ENCODE data around the gene CDNF. TPM values are rescaled to one million over a fixed set of nuclear protein-coding genes. Genes with fewer than 3 reads are reported as not detected.
A peak's percentile ranks its signal among the peaks of the same experiment; 100 is the strongest.
"Not testable (repeated sequence)": the region's sequence is repeated elsewhere in the genome, so short reads cannot be mapped to it uniquely, and the experiment has no call there.

The CDNF gene
- total and polyA plus RNA-seq, 8 donors: 1.3 to 6.5 (median 4.1) TPM

- FAIRE-seq: no peak
- ATAC-seq: no peak
- no peak for TF ChIP-seq CTCF (IDR thresholded peaks at IDR 0.05)
These were observed 35.4 kb upstream of the CDNF start for GRCh38 chr10:14873090-14873760.

GRCh38 chr10:14864871-14865270, 27.0 kb upstream of the CDNF start:
- FAIRE-seq; intact Hi-C loops (cut with DNase I): not testable (repeated sequence)
- 98% methylated on average over 3 of the region's 3 CpGs for whole genome bisulfite sequencing, 2 donors

More at GRCh38 chr10:14873090-14873760, 35.4 kb upstream of the CDNF start:
- no peaks in the 10 kb centered on the region for H3K9me3 ChIP-seq
- no peaks in the 10 kb centered on the region for H3K4me1 ChIP-seq
- 77 to 89% methylated on average over 2 of the region's 2 CpGs for WGBS, 2 donors
- H3K27me3 ChIP-seq: no peaks in the 10 kb centered on the region
- H3K36me3 ChIP-seq: peaks cover 0 to 8% (median 0%) of the 10 kb centered on the region in 3 donors
- no peak overlapping the region for H3K4me3 ChIP-seq
- intact Hi-C loops (cut with DNase I): no loop called here
- no peak for DNase-seq
- no peak overlapping the region for H3K27ac ChIP-seq

GRCh38 chr10:14864466-14864865, 26.6 kb upstream of the CDNF start:
- H3K4me3 ChIP-seq; H3K27ac ChIP-seq; intact Hi-C loops (cut with DNase I); DNase-seq; ATAC-seq; H3K36me3 ChIP-seq; FAIRE-seq; H3K27me3 ChIP-seq; H3K9me3 ChIP-seq: not testable (repeated sequence)
- 96 to 99% methylated on average over 6 of the region's 6 CpGs for WGBS, 2 donors
- peaks cover 0 to 15% (median 8%) of the 10 kb centered on the region in 3 donors for H3K4me1 ChIP-seq

More at GRCh38 chr10:14864871-14865270, 27.0 kb upstream of the CDNF start:
- not testable (repeated sequence) for H3K4me3 ChIP-seq, DNase-seq, H3K27ac ChIP-seq, H3K36me3 ChIP-seq, H3K27me3 ChIP-seq, ATAC-seq, H3K9me3 ChIP-seq
- H3K4me1 ChIP-seq: peaks cover 0 to 11% (median 4%) of the 10 kb centered on the region in 3 donors

- peak overlapping the region in 2 of 4 donors; percentile 45 to 56 for H3K27ac ChIP-seq
- no peaks in the 10 kb centered on the region for H3K9me3 ChIP-seq
- intact Hi-C loops (cut with DNase I): no loop called here
- no peaks in the 10 kb centered on the region for H3K27me3 ChIP-seq
- DNase-seq (peak in 1 of 6 donors; percentile 46), ATAC-seq (peak; percentile 35 to 70 (median 58)), FAIRE-seq (no peak)
- H3K4me1 ChIP-seq: peaks cover 0 to 25% (median 8%) of the 10 kb centered on the region in 3 donors
- TF ChIP-seq CTCF (IDR thresholded peaks at IDR 0.05): no peak
- no peaks in the 10 kb centered on the region for H3K36me3 ChIP-seq
- no peak overlapping the region for H3K4me3 ChIP-seq
- 65 to 76% methylated on average over 1 of the region's 1 CpG for WGBS, 2 donors
These were observed 23.0 kb upstream of the CDNF start for GRCh38 chr10:14860791-14861190.

GRCh38 chr10:14859775-14860174, 21.9 kb upstream of the CDNF start:
- peak in 3 of 4 donors; percentile 33 to 72 (median 45) for ATAC-seq
- intact Hi-C loops (cut with DNase I): no loop called here
- FAIRE-seq: peak; percentile 29
- no peaks in the 10 kb centered on the region for H3K27me3 ChIP-seq
- no peak for DNase-seq
- H3K9me3 ChIP-seq: no peaks in the 10 kb centered on the region
- H3K36me3 ChIP-seq: no peaks in the 10 kb centered on the region
- peaks cover 0 to 25% (median 8%) of the 10 kb centered on the region in 3 donors for H3K4me1 ChIP-seq
- TF ChIP-seq CTCF (IDR thresholded peaks at IDR 0.05): no peak
- no peak overlapping the region for H3K4me3 ChIP-seq
- peak overlapping the region in 2 of 4 donors; percentile 45 to 56 for H3K27ac ChIP-seq

GRCh38 chr10:14859043-14859442, 21.2 kb upstream of the CDNF start:
- no peak for TF ChIP-seq CTCF (IDR thresholded peaks at IDR 0.05)

More at GRCh38 chr10:14859043-14859442, 21.2 kb upstream of the CDNF start:
- DNase-seq: peak in 2 of 6 donors; percentile 21 to 48
- ATAC-seq: peak; percentile 57 to 89 (median 73)
- H3K4me3 ChIP-seq: no peak overlapping the region
- no peaks in the 10 kb centered on the region for H3K27me3 ChIP-seq
- FAIRE-seq: no peak
- H3K27ac ChIP-seq: peak overlapping the region in 1 of 4 donors; percentile 56
- WGBS, 2 donors: 37 to 47% methylated on average over 5 of the region's 5 CpGs
- H3K4me1 ChIP-seq: peaks cover 0 to 25% (median 8%) of the 10 kb centered on the region in 3 donors
- H3K9me3 ChIP-seq: no peaks in the 10 kb centered on the region
- intact Hi-C loops (cut with DNase I): no loop called here
- H3K36me3 ChIP-seq: no peaks in the 10 kb centered on the region
